ENCODE results near the gene HOXA5. TPM values are rescaled to one million over a fixed set of nuclear protein-coding genes. Genes with fewer than 3 reads are reported as not detected.

The HOXA5 gene
- total RNA-seq, 1 donor from 2014 or later: not detected

- Histone ChIP-seq H3K27me3 (ENCODE audit: control insufficient read depth, insufficient read depth, low read length) (peaks cover 73% of the 10 kb centered on the region), H3K4me3 (ENCODE audit: low read depth, low read length) (no peak overlapping the region)
- no peak for TF ChIP-seq CTCF (IDR thresholded peaks at IDR 0.05; ENCODE audit: insufficient read depth, low read length, severe bottlenecking)
These were observed 24.0 kb downstream of the HOXA5 start for GRCh38 chr7:27119412-27119911.

GRCh38 chr7:27118580-27118979 lies 24.9 kb downstream of the HOXA5 start:
- H3K4me3 ChIP-seq (ENCODE audit: low read depth, low read length): no peak overlapping the region

More at GRCh38 chr7:27119412-27119911, 24.0 kb downstream of the HOXA5 start:
- H3K36me3 ChIP-seq (ENCODE audit: control insufficient read depth, insufficient read depth, low read length): no peaks in the 10 kb centered on the region
- FAIRE-seq (no peak), DNase-seq (ENCODE audit: low read depth) (no peak)

GRCh38 chr7:27117887-27118491 lies 25.5 kb downstream of the HOXA5 start:
- Histone ChIP-seq H3K27me3 (ENCODE audit: control insufficient read depth, insufficient read depth, low read length) (peaks cover 69% of the 10 kb centered on the region), H3K36me3 (ENCODE audit: control insufficient read depth, insufficient read depth, low read length) (no peaks in the 10 kb centered on the region), H3K4me3 (ENCODE audit: low read depth, low read length) (no peak overlapping the region)
- no peak for DNase-seq (ENCODE audit: low read depth)
- FAIRE-seq: no peak
- TF ChIP-seq CTCF (IDR thresholded peaks at IDR 0.05; ENCODE audit: insufficient read depth, low read length, severe bottlenecking): no peak

More at GRCh38 chr7:27118580-27118979, 24.9 kb downstream of the HOXA5 start:
- FAIRE-seq (peak; percentile 58), DNase-seq (ENCODE audit: low read depth) (no peak)
- Histone ChIP-seq H3K36me3 (ENCODE audit: control insufficient read depth, insufficient read depth, low read length) (no peaks in the 10 kb centered on the region), H3K27me3 (ENCODE audit: control insufficient read depth, insufficient read depth, low read length) (peaks cover 69% of the 10 kb centered on the region)
- TF ChIP-seq CTCF (IDR thresholded peaks at IDR 0.05; ENCODE audit: insufficient read depth, low read length, severe bottlenecking): no peak

- H3K4me3 ChIP-seq (ENCODE audit: low read depth, low read length): no peak overlapping the region
- H3K27me3 ChIP-seq (ENCODE audit: control insufficient read depth, insufficient read depth, low read length): peaks cover 64% of the 10 kb centered on the region
- DNase-seq (ENCODE audit: low read depth) (no peak), FAIRE-seq (no peak)
- TF ChIP-seq CTCF (IDR thresholded peaks at IDR 0.05; ENCODE audit: insufficient read depth, low read length, severe bottlenecking): no peak
- no peaks in the 10 kb centered on the region for H3K36me3 ChIP-seq (ENCODE audit: control insufficient read depth, insufficient read depth, low read length)
These were observed 26.3 kb downstream of the HOXA5 start for GRCh38 chr7:27116962-27117886.

- H3K4me3 ChIP-seq (ENCODE audit: low read depth, low read length): no peak overlapping the region
- FAIRE-seq (no peak), DNase-seq (ENCODE audit: low read depth) (no peak)
- H3K27me3 ChIP-seq (ENCODE audit: control insufficient read depth, insufficient read depth, low read length): peaks cover 65% of the 10 kb centered on the region
- no peak for TF ChIP-seq CTCF (IDR thresholded peaks at IDR 0.05; ENCODE audit: insufficient read depth, low read length, severe bottlenecking)
- H3K36me3 ChIP-seq (ENCODE audit: control insufficient read depth, insufficient read depth, low read length): no peaks in the 10 kb centered on the region
These were observed 27.2 kb downstream of the HOXA5 start for GRCh38 chr7:27116031-27116961.
